Lung (tissue), 12 donors: ENCODE results near the gene GJB3. TPM values are rescaled to one million over a fixed set of nuclear protein-coding genes. Genes with fewer than 3 reads are reported as not detected.

Source experiments
- ATAC-seq: fragments of 200-7000 bp; cut with Tn5 transposase; one replicate; pipeline ENCODE4 v1.9.1; 2020; ENCODE audit warnings: moderate number of reproducible peaks; ENCODE audit not compliant: insufficient read depth, low FRiP score
- DNase-seq, 3 donors: peaks; one replicate each; pipeline ENCODE4 v3.0.0-alpha.2; 2013 to 2017
- H3K27ac ChIP-seq, 2 donors: one replicate each; pipeline ENCODE4 v1.5.1; 2013; ENCODE audit warnings: mild to moderate bottlenecking in 2 of 2, moderate library complexity in 2 of 2, control low read depth in 1 of 2, inconsistent platforms in 1 of 2, low read depth in 1 of 2, low read length in 1 of 2
- H3K27me3 ChIP-seq, 3 donors: one replicate each; pipeline ENCODE4 v1.5.1; 2013; ENCODE audit warnings: low read length in 2 of 3; ENCODE audit not compliant: control insufficient read depth in 3 of 3, insufficient read depth in 3 of 3
- H3K36me3 ChIP-seq, 4 donors: one replicate each; pipeline ENCODE4 v1.5.1; 2013; ENCODE audit warnings: low read length in 4 of 4, mild to moderate bottlenecking in 1 of 4, moderate library complexity in 1 of 4; ENCODE audit not compliant: control insufficient read depth in 4 of 4, insufficient read depth in 4 of 4
- H3K4me1 ChIP-seq, 5 donors: one replicate each; pipeline ENCODE4 v1.5.1; 2013; ENCODE audit warnings: low read length in 5 of 5, mild to moderate bottlenecking in 2 of 5, moderate library complexity in 1 of 5; ENCODE audit not compliant: control insufficient read depth in 5 of 5, insufficient read depth in 5 of 5
- H3K4me3 ChIP-seq: one replicate; pipeline ENCODE4 v1.5.1; 2013; ENCODE audit warnings: mild to moderate bottlenecking, control low read depth, moderate library complexity
- H3K9ac ChIP-seq, 2 donors: one replicate each; pipeline ENCODE4 v1.5.1; 2013; ENCODE audit warnings: low read length in 2 of 2, control low read depth in 1 of 2; ENCODE audit not compliant: insufficient read depth in 1 of 2
- H3K9me3 ChIP-seq, 4 donors: one replicate each; pipeline ENCODE4 v1.5.1; 2013; ENCODE audit warnings: low read length in 3 of 4, mild to moderate bottlenecking in 1 of 4, moderate library complexity in 1 of 4; ENCODE audit not compliant: control insufficient read depth in 4 of 4, insufficient read depth in 3 of 4
- CTCF ChIP-seq: IDR thresholded peaks from 2 replicates; pipeline ENCODE4 v1.5.1; 2012; ENCODE audit warnings: mild to moderate bottlenecking; ENCODE audit errors: control extremely low read depth, extremely low read depth
- WGBS, 2 donors: extraction: QIAGEN DNeasy Blood & Tissue Kit; methylation state at CpG; one replicate each; pipeline ENCODE4 v1.1.7; 2013; 5-methylcytosine and 5-hydroxymethylcytosine counted together
- polyA plus RNA-seq, 2 donors: library from polyadenylated mRNA; stranded (reverse); fragments of 200-250 nt; gene quantifications; one replicate each; pipeline ENCODE4 v1.2.1, GENCODE V29; 2013
- total RNA-seq, 2 donors: library from RNA; depleted of rRNA in 1 of 2; stranded (reverse); fragments of >200 nt in 1 of 2; gene quantifications; one replicate each; pipeline ENCODE4 v1.2.1, GENCODE V29; 2014 to 2021
- donor health status: control.
- donor health status: control.
- donor health status: Bipolar disorder and iron deficiency.
- donor health status: healthy.
- donor health status: DM: yes; HTN: yes; CAD: no.

The GJB3 gene
- total and polyA plus RNA-seq, 4 donors = 0.51 to 2.5 (median 0.65) TPM

DNA sequence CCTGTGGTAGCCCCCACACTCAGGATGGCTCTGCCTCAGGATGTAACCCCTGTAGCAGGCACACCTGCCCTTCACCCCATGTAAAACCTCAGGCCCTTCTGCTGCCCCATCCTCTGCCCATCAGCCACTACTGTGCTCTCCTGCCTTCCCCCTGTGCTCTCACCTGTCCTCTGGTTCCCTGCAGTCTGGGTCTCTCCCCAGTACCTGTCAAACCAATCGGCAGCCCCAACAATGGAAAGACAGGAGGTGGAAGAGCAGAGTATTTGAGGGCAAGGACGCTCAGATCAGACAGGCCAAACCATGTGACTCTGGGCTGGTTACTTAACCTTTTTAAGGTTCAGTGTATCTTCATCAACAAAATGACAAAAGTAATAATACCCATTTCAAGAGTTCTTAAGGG, 47.6 kb downstream of the GJB3 start:
- Histone ChIP-seq H3K27me3 (no peaks in the 10 kb centered on the region), H3K27ac (no peak overlapping the region), H3K36me3 (no peaks in the 10 kb centered on the region), H3K4me3 (no peak overlapping the region), H3K4me1 (peaks cover 0 to 12% (median 0%) of the 10 kb centered on the region in 5 donors), H3K9me3 (peaks cover 0 to 3% (median 0%) of the 10 kb centered on the region in 4 donors), H3K9ac (no peak overlapping the region)
- ATAC-seq (no peak), DNase-seq (no peak)
- no peak for TF ChIP-seq CTCF
- WGBS, 2 donors = 72 to 78% methylated on average over 2 of the region's 2 CpGs

- no peak for ATAC-seq
- peaks cover 0 to 13% (median 0%) of the 10 kb centered on the region in 5 donors for H3K4me1 ChIP-seq
- peak overlapping the region in 1 of 2 donors; percentile 16 for H3K27ac ChIP-seq
- H3K4me3 ChIP-seq = no peak overlapping the region
- no peak for TF ChIP-seq CTCF
- H3K9me3 ChIP-seq = no peaks in the 10 kb centered on the region
- no peak for DNase-seq
- H3K36me3 ChIP-seq = no peaks in the 10 kb centered on the region
- H3K9ac ChIP-seq = no peak overlapping the region
- WGBS, 2 donors = 67 to 87% methylated on average over 3 of the region's 3 CpGs
- H3K27me3 ChIP-seq = no peaks in the 10 kb centered on the region
Observed at GRCh38 chr1:34829250-34829649, 48.2 kb downstream of the GJB3 start.

DNA sequence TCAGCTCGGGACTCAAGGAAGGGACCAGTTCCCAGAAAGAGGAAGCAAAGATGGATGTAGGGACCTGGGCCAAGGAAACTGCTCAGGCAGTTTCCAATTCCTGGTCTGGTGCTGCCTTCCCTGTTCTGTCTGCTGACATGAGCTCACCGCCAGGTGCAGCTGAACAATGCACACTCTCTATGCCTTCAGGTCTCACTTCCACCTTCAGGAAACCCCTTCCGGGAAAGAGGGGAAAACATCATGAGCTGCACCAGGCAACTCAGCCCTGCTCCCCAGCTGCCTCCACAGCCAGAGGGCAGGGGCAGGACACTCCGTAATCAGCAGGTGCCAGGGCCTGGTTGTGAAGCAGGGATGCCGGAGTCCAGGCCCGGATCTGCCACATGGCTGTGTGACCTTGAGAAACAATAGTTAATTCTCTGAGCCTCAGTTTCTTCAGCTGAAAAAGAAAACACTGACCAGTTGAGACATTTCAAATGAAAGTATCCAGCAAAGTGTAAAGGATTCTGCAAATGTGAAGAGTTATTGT, 50.8 kb downstream of the GJB3 start:
- H3K27me3 ChIP-seq = no peaks in the 10 kb centered on the region
- ATAC-seq (no peak), DNase-seq (no peak)
- H3K9me3 ChIP-seq = peaks cover 0 to 2% (median 0%) of the 10 kb centered on the region in 4 donors
- H3K27ac ChIP-seq = no peak overlapping the region
- no peak for TF ChIP-seq CTCF
- H3K36me3 ChIP-seq = no peaks in the 10 kb centered on the region
- no peak overlapping the region for H3K9ac ChIP-seq
- H3K4me1 ChIP-seq = peaks cover 0 to 10% (median 0%) of the 10 kb centered on the region in 5 donors
- no peak overlapping the region for H3K4me3 ChIP-seq
- WGBS, 2 donors = 77 to 81% methylated on average over 6 of the region's 6 CpGs

GRCh38 chr1:34833711-34834110, 52.7 kb downstream of the GJB3 start:
- H3K9ac ChIP-seq = no peak overlapping the region
- H3K27ac ChIP-seq = no peak overlapping the region
- no peaks in the 10 kb centered on the region for H3K27me3 ChIP-seq
- ATAC-seq (no peak), DNase-seq (no peak)
- H3K9me3 ChIP-seq = peaks cover 0 to 2% (median 0%) of the 10 kb centered on the region in 4 donors
- WGBS, 2 donors = 70 to 71% methylated on average over 1 of the region's 1 CpG
- no peak overlapping the region for H3K4me3 ChIP-seq
- no peak for TF ChIP-seq CTCF
- H3K36me3 ChIP-seq = no peaks in the 10 kb centered on the region
- H3K4me1 ChIP-seq = peaks cover 0 to 14% (median 0%) of the 10 kb centered on the region in 5 donors
